HG03378 (cell line): ENCODE data around the gene DAZL.

ENCODE experiments used
- ATAC-seq: cut with Tn5 transposase; IDR thresholded peaks from one replicate; pipeline ENCODE4 v1.9.1; 2021; ENCODE audit warnings: mild to moderate bottlenecking, moderate library complexity; ENCODE audit not compliant: unreplicated experiment

DAZL gene

GRCh38 chr3:16596352-16597032, 8.7 kb downstream of the DAZL start:
- peak; percentile 71 for ATAC-seq

GRCh38 chr3:16595778-16596177, 9.4 kb downstream of the DAZL start:
- ATAC-seq, result no peak

GRCh38 chr3:16589867-16590624, 15.2 kb downstream of the DAZL start:
- peak; percentile 99 for ATAC-seq

- ATAC-seq, result no peak
Observed at GRCh38 chr3:16589120-16589519, 16.1 kb downstream of the DAZL start.

- no peak for ATAC-seq
Observed at GRCh38 chr3:16587681-16588060, 17.6 kb downstream of the DAZL start.

GRCh38 chr3:16587047-16587680, 18.1 kb downstream of the DAZL start:
- ATAC-seq, result no peak

GRCh38 chr3:16584880-16585279, 20.3 kb downstream of the DAZL start:
- ATAC-seq, result no peak

GRCh38 chr3:16583551-16583950, 21.7 kb downstream of the DAZL start:
- ATAC-seq, result no peak

GRCh38 chr3:16570113-16570512, 35.1 kb downstream of the DAZL start:
- ATAC-seq, result no peak

GRCh38 chr3:16568532-16568931, 36.7 kb downstream of the DAZL start:
- ATAC-seq, result no peak

GRCh38 chr3:16568115-16568514, 37.1 kb downstream of the DAZL start:
- ATAC-seq, result no peak

- ATAC-seq, result no peak
Observed at GRCh38 chr3:16559653-16560365, 45.4 kb downstream of the DAZL start.

GRCh38 chr3:16554126-16554525, 51.1 kb downstream of the DAZL start:
- ATAC-seq, result no peak

GRCh38 chr3:16552757-16553156, 52.5 kb downstream of the DAZL start:
- ATAC-seq, result no peak

- ATAC-seq, result no peak
Observed at GRCh38 chr3:16551342-16551976, 53.8 kb downstream of the DAZL start.

GRCh38 chr3:16550676-16551341, 54.4 kb downstream of the DAZL start:
- peak; percentile 91 for ATAC-seq

- no peak for ATAC-seq
Observed at GRCh38 chr3:16550305-16550675, 54.9 kb downstream of the DAZL start.

- no peak for ATAC-seq
Observed at GRCh38 chr3:16548721-16549120, 56.5 kb downstream of the DAZL start.

GRCh38 chr3:16547561-16548357, 57.5 kb downstream of the DAZL start:
- ATAC-seq, result no peak
